Kidney capillary endothelial cell (primary cell): Measurements from ENCODE around the gene ZFYVE28.

Source experiments
- DNase-seq: peaks from one replicate; pipeline ENCODE4 v3.0.0-alpha.2; 2018; ENCODE audit warnings: low spot score

Gene ZFYVE28

GRCh38 chr4:2411786-2412510 is 6.5 kb downstream of the ZFYVE28 start:
- DNase-seq: no peak

GRCh38 chr4:2409381-2409783 is 9.1 kb downstream of the ZFYVE28 start:
- DNase-seq: no peak

GRCh38 chr4:2408976-2409375 is 9.5 kb downstream of the ZFYVE28 start:
- DNase-seq: no peak

- DNase-seq: no peak
These were observed 10.0 kb downstream of the ZFYVE28 start for GRCh38 chr4:2408401-2408958.

GRCh38 chr4:2407991-2408342 is 10.5 kb downstream of the ZFYVE28 start:
- DNase-seq: no peak

GRCh38 chr4:2406920-2407319 is 11.5 kb downstream of the ZFYVE28 start:
- DNase-seq: no peak

- DNase-seq: no peak
These were observed 12.0 kb downstream of the ZFYVE28 start for GRCh38 chr4:2406406-2406805.

GRCh38 chr4:2402941-2403340 is 15.5 kb downstream of the ZFYVE28 start:
- no peak for DNase-seq

- DNase-seq: no peak
These were observed 16.2 kb downstream of the ZFYVE28 start for GRCh38 chr4:2402048-2402842.

- DNase-seq: no peak
These were observed 16.8 kb downstream of the ZFYVE28 start for GRCh38 chr4:2401610-2401983.

GRCh38 chr4:2400841-2401609 is 17.4 kb downstream of the ZFYVE28 start:
- no peak for DNase-seq

GRCh38 chr4:2399631-2400190 is 18.7 kb downstream of the ZFYVE28 start:
- DNase-seq: no peak

- no peak for DNase-seq
These were observed 19.2 kb downstream of the ZFYVE28 start for GRCh38 chr4:2399216-2399615.

GRCh38 chr4:2397596-2398379 is 20.7 kb downstream of the ZFYVE28 start:
- DNase-seq: no peak

GRCh38 chr4:2396781-2397368 is 21.6 kb downstream of the ZFYVE28 start:
- DNase-seq: no peak

GRCh38 chr4:2395584-2395983 is 22.9 kb downstream of the ZFYVE28 start:
- DNase-seq: no peak

- DNase-seq: no peak
These were observed 23.4 kb downstream of the ZFYVE28 start for GRCh38 chr4:2395038-2395437.

- DNase-seq: no peak
These were observed 23.9 kb downstream of the ZFYVE28 start for GRCh38 chr4:2394528-2394927.

- no peak for DNase-seq
These were observed 24.8 kb downstream of the ZFYVE28 start for GRCh38 chr4:2393353-2394270.
